ENCODE data around the gene PNPLA5.

DNA sequence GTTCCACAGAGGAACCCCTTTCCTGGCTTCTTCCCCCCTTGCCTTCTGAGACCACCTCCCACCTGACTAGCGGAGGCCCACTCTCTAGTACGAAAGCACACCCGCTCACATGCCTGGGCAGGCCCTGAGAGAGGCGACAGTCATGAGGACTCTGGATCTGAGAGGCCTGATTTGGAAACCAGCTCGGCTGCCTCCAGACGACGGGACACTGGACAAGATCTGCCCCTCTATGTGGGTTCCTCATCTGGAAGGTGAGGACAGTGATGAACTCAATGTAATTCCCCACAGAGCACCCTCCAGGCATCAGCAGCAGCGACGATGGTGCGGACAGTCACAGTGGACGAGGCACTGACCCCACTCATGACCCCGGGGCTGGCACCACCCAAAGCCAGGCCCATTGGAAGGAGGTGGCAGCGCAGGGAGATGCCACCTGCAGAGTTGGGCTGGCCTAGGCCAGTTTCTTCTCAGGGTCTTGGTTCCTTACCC lies 37.0 kb downstream of the PNPLA5 start:
- TF ChIP-seq CTCF (IDR thresholded peaks at IDR 0.05 in 4 of 5, conservative IDR thresholded peaks at IDR 0.05 in 1 of 5) = no peak
- no peak for TF ChIP-seq POLR2A (IDR thresholded peaks at IDR 0.05)

All from gastrocnemius medialis (tissue), 4 donors.